SHP77 treated with DMSO at 0.1 percent for 48 hours (cell line): Measurements from ENCODE around the gene ARL9.
"Not testable (repeated sequence)": the region's sequence is repeated elsewhere in the genome, so short reads cannot be mapped to it uniquely, and the experiment has no call there.

Source experiments
- DNase-seq: peaks from one replicate; lab custom pipeline; 2025; lab: John Stamatoyannopoulos, UW

Gene ARL9

GRCh38 chr4:56505269-56506130, at the start of gene ARL9:
Gene ARL9 (plus strand): TSS chr4:56505791. CDS start chr4:56505863, 72 bp downstream.
- DNase-seq = no peak

- no peak for DNase-seq
These were observed 45.5 kb upstream of the ARL9 start for GRCh38 chr4:56460085-56460484.

- no peak for DNase-seq
These were observed 43.4 kb upstream of the ARL9 start for GRCh38 chr4:56462157-56462556.

- DNase-seq = no peak
These were observed 41.9 kb upstream of the ARL9 start for GRCh38 chr4:56463711-56464110.

- DNase-seq = no peak
These were observed 41.0 kb upstream of the ARL9 start for GRCh38 chr4:56464581-56464980.

- no peak for DNase-seq
These were observed 39.8 kb upstream of the ARL9 start for GRCh38 chr4:56465599-56466295.

- not testable (repeated sequence) for DNase-seq
These were observed 39.3 kb upstream of the ARL9 start for GRCh38 chr4:56466296-56466761.

- DNase-seq = no peak
These were observed 38.7 kb upstream of the ARL9 start for GRCh38 chr4:56466910-56467283.

- peak; percentile 83 for DNase-seq
These were observed 38.1 kb upstream of the ARL9 start, which contains the start of gene SRP72 for GRCh38 chr4:56467284-56468096. Gene SRP72 (plus strand): TSS chr4:56467617. CDS start chr4:56467636, 19 bp downstream.

- DNase-seq = peak; percentile 65
These were observed 37.5 kb upstream of the ARL9 start for GRCh38 chr4:56468097-56468422.

- no peak for DNase-seq
These were observed 35.9 kb upstream of the ARL9 start for GRCh38 chr4:56469489-56470210.

- DNase-seq = no peak
These were observed 29.7 kb upstream of the ARL9 start for GRCh38 chr4:56475917-56476316.

- no peak for DNase-seq
These were observed 28.3 kb upstream of the ARL9 start for GRCh38 chr4:56477192-56477702.

- DNase-seq = no peak
These were observed 24.9 kb upstream of the ARL9 start for GRCh38 chr4:56480691-56481090.

GRCh38 chr4:56496241-56496640, 9.3 kb upstream of the ARL9 start:
- DNase-seq = no peak

GRCh38 chr4:56511098-56511497, 5.5 kb downstream of the ARL9 start:
- DNase-seq = no peak

GRCh38 chr4:56512166-56512565, 6.6 kb downstream of the ARL9 start:
- no peak for DNase-seq

GRCh38 chr4:56513517-56513916, 7.9 kb downstream of the ARL9 start:
- no peak for DNase-seq

- peak; percentile 61 for DNase-seq
These were observed 24.9 kb downstream of the ARL9 start for GRCh38 chr4:56530269-56531148.

GRCh38 chr4:56531149-56531770, 25.7 kb downstream of the ARL9 start:
- no peak for DNase-seq
